ENCODE measurements around the gene RPGRIP1L.

Gene RPGRIP1L

GRCh38 chr16:53714205-53715022 is 10.8 kb upstream of the RPGRIP1L start:
- peak; percentile 55 for DNase-seq (ENCODE audit: low read depth)
- TF ChIP-seq CTCF (conservative IDR thresholded peaks at IDR 0.05; ENCODE audit: control insufficient read depth, insufficient read depth, low read depth, low read length): no peak
- no peak overlapping the region for H3K4me3 ChIP-seq (ENCODE audit: control insufficient read depth, low read depth, low read length)

GRCh38 chr16:53713403-53714204 is 9.9 kb upstream of the RPGRIP1L start:
- DNase-seq (ENCODE audit: low read depth): no peak
- no peak overlapping the region for H3K4me3 ChIP-seq (ENCODE audit: control insufficient read depth, low read depth, low read length)
- TF ChIP-seq CTCF (conservative IDR thresholded peaks at IDR 0.05; ENCODE audit: control insufficient read depth, insufficient read depth, low read depth, low read length): no peak

- H3K4me3 ChIP-seq (ENCODE audit: control insufficient read depth, low read depth, low read length): no peak overlapping the region
- TF ChIP-seq CTCF (conservative IDR thresholded peaks at IDR 0.05; ENCODE audit: control insufficient read depth, insufficient read depth, low read depth, low read length): no peak
- DNase-seq (ENCODE audit: low read depth): no peak
Observed at GRCh38 chr16:53712065-53712464, 8.4 kb upstream of the RPGRIP1L start.

GRCh38 chr16:53711390-53711789 is 7.7 kb upstream of the RPGRIP1L start:
- no peak overlapping the region for H3K4me3 ChIP-seq (ENCODE audit: control insufficient read depth, low read depth, low read length)
- TF ChIP-seq CTCF (conservative IDR thresholded peaks at IDR 0.05; ENCODE audit: control insufficient read depth, insufficient read depth, low read depth, low read length): no peak

GRCh38 chr16:53708490-53708889 is 4.8 kb upstream of the RPGRIP1L start:
- no peak for TF ChIP-seq CTCF (conservative IDR thresholded peaks at IDR 0.05; ENCODE audit: control insufficient read depth, insufficient read depth, low read depth, low read length)
- no peak for DNase-seq (ENCODE audit: low read depth)
- no peak overlapping the region for H3K4me3 ChIP-seq (ENCODE audit: control insufficient read depth, low read depth, low read length)

More at GRCh38 chr16:53711390-53711789, 7.7 kb upstream of the RPGRIP1L start:
- no peak for DNase-seq (ENCODE audit: low read depth)

GRCh38 chr16:53707671-53708070 is 4.0 kb upstream of the RPGRIP1L start:
- no peak for DNase-seq (ENCODE audit: low read depth)
- H3K4me3 ChIP-seq (ENCODE audit: control insufficient read depth, low read depth, low read length): no peak overlapping the region
- no peak for TF ChIP-seq CTCF (conservative IDR thresholded peaks at IDR 0.05; ENCODE audit: control insufficient read depth, insufficient read depth, low read depth, low read length)

All from fibroblast of mammary gland (primary cell).